Activated naive CD4-positive, alpha-beta T cell treated with anti-CD3 and anti-CD28 coated beads, Interleukin-2, amount 50 U/mL, for 16 hours (primary cell): Measurements from ENCODE around the gene TUBG2.
"Not testable (repeated sequence)": the region's sequence is repeated elsewhere in the genome, so short reads cannot be mapped to it uniquely, and the experiment has no call there.

Experiments
- DNase-seq: peaks from one replicate; pipeline ENCODE4 v3.0.0-alpha.2; 2020

Gene TUBG2

DNA sequence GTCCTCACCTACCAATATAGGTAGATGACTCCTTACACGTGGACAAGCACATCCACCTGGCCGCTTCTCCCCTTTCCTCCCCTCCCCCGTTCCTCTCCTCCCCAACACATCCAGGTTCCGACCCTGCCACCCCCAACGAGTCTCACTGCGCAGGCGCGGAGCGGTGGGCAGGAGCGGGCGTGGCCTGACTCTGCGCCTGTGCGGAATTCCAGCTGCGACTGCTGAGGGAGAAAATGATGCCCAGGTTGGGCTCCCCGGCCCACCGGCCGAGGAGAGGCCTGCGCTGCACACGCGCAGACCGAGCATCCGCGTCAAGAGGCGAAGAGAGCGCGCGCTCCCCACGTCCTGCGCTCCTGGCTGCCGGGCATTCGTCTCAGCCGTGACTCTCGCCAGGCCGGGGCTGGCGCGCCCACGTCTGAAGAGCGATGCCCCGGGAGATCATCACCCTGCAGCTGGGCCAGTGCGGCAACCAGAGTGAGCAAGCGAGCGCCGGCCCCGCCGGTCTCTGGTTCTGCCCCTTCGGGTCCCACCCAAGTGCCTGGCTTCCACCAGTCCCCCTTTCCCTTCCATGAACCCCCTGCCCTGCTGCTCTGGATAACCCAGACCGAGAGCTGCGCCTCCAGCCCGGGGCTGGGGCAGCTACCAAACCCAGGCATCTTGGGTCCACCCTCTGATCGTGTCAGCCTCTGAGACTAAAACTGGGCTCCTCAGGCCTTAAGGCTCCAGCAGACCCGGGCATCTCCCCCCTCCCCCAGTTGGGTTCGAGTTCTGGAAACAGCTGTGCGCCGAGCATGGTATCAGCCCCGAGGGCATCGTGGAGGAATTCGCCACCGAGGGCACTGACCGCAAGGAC, at the start of gene TUBG2:
Gene TUBG2 (plus strand): TSS at position 206 of the 853 bp plus-strand sequence. CDS start 220 bp downstream, at position 426.
- peak; percentile 82 for DNase-seq

DNA sequence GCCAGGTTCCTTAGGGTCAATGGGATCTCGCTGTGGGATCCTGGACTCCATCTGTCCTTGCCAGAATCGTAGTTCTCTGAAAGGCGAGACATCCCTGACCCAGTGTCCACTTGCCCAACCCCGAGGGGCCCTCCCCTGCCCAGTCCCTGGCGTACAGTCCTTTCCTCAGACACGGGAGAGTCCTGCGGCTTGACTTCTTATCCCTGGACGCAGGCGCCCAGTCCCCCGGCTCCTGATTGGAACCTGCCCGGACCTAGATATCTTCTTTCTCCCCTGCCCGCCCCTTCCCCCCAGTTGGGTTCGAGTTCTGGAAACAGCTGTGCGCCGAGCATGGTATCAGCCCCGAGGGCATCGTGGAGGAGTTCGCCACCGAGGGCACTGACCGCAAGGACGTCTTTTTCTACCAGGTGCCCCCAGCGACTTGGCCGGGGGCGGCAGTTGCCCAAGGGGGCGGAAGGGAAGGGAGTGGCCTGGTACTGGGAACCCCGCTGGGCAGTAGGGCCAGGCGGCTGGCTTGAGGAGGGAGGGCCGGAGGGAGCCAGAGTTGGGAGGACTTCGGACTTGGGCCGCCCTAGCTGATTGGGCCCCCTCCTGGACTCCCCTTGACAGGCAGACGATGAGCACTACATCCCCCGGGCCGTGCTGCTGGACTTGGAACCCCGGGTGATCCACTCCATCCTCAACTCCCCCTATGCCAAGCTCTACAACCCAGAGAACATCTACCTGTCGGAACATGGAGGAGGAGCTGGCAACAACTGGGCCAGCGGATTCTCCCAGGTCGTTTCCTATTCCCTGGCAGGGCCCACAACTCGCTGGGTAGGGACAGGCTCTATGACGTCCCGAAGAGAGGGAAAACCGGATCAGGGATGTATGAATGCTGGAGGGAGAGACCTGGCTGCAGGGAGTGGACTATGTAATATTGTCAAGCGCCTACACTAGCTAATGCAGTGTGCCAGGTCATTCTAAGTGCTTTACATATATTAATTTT, 49.0 kb upstream of the TUBG2 start:
- peak; percentile 17 for DNase-seq

DNA sequence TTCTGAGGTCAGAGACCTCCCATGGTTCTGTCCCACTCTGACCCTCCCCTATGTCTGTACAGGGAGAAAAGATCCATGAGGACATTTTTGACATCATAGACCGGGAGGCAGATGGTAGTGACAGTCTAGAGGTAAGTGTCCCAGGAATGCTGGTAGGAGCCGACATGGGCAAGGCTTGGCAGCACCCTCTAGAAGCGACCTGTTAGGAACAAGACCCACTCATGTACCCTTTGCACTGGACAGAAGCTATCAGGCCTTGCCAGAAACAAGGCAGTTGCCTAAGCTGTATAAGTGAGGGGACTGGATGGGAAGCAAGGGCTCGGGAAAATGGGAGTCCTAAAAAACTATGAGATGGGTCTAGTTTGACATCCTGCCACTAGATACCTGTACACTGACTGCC, 47.1 kb upstream of the TUBG2 start:
- DNase-seq = no peak

DNA sequence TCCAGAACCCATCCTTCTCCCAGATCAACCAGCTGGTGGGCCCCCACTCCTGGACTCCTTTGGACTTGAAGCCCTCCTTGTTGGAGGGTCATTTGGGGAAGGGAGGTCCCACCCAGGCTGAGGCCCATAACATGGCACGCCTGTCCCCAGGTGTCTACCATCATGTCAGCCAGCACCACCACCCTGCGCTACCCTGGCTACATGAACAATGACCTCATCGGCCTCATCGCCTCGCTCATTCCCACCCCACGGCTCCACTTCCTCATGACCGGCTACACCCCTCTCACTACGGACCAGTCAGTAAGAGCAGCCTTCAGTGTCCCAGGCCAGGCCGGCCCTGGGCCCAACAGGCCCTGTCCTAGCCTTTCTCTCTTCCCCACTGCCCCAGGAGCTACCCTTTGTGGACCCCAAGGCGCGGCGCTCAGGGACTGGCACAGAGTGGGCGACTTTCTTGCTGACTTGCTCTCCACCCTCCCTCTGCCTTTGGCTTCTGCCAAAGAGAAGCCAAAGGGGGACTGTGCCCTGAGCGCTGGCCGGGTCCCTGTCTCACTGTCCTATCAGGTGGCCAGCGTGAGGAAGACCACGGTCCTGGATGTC, 45.3 kb upstream of the TUBG2 start:
- no peak for DNase-seq

DNA sequence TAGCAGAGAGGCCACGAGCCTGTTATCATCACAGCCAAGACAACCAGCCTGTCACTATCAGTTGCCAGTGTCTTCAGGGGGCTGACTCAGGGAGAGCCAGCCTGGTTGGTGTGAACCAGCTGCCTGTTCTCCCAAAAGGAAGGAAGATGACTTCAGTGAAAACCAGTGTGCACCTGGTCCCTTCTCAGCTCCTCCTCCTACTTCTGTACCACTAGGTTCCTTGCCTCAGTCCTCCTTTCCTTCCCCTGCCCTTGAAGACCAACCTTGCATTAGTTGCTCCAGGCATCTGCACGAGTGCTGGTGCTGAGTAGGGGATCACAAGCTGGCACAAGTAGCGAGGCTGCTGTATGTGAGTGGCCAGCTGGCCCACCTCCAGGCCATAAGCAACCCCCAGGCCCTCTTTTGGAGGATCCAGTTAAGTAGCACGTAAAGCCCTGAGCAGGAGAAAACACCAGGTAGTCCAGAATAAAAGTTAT, 41.1 kb upstream of the TUBG2 start:
- no peak for DNase-seq

DNA sequence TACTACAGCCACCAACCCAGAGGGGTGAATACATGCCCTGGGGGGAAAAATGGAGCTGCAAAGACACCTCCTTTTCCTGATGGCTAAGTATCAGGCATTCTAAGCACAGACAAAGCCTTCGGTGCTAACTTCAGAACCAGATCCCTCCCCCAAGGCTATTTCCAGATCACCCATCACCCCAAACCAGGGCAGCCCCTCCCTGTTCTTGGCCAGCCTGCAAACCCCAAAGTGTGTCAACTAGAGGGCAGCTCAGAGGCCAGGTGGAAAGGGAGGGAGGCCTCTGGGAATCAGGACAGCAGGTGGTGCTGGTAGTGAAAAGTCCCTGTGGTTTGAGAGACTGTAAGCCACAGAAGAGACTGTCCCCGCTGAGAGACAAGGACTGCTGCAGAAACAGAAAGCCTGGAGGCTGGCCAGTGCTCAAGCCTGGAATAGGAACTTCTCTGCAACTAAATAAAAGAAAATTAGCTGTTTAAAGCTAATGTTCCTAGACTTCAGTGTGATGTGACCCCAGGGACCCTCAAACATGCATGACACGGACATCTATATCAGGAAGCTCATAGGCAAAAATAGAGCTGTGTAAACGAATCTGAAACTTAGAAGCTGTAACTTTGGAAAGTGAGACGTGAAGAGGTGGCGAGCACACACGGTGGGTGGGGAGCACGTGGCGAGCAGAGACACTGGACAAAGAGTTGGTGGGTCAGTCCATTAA, 40.5 kb upstream of the TUBG2 start:
- no peak for DNase-seq

DNA sequence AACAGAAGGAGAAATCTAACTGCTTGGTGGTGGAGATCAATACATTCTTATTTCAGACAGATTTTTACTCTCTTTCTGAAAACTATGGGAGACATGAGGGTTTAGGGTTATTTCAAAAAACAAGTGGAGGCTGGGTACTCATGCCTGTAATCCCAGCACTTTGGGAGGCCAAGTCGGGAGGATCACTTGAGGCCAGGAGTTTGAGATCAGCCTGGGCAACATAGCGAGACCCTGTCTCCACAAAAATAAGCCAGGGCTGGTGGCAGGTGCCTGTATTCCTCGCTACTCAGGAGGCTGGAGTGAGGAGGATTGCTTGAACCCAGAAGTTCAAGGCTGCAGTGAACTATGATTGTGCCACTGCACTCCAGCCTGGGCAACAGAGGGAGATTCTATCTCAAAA, 37.1 kb upstream of the TUBG2 start:
- not testable (repeated sequence) for DNase-seq

DNA sequence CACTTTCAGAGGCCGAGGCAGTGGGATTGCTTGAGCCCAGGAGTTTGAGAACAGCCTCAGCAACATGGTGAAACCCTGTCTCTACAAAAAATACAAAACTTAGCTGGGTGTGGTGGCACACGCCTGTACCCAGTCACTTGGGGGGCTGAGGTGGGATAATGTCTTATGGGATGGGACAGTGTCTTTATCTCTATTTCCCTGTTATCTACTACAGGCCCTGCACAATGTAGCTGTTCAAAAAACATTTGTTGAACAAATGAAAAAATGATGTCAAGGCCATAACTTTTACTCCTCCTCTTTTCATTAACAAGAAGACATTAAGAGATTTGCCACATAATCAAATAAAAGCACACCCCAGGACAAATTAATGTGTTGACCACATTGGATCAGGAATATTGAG, 35.8 kb upstream of the TUBG2 start:
- no peak for DNase-seq

DNA sequence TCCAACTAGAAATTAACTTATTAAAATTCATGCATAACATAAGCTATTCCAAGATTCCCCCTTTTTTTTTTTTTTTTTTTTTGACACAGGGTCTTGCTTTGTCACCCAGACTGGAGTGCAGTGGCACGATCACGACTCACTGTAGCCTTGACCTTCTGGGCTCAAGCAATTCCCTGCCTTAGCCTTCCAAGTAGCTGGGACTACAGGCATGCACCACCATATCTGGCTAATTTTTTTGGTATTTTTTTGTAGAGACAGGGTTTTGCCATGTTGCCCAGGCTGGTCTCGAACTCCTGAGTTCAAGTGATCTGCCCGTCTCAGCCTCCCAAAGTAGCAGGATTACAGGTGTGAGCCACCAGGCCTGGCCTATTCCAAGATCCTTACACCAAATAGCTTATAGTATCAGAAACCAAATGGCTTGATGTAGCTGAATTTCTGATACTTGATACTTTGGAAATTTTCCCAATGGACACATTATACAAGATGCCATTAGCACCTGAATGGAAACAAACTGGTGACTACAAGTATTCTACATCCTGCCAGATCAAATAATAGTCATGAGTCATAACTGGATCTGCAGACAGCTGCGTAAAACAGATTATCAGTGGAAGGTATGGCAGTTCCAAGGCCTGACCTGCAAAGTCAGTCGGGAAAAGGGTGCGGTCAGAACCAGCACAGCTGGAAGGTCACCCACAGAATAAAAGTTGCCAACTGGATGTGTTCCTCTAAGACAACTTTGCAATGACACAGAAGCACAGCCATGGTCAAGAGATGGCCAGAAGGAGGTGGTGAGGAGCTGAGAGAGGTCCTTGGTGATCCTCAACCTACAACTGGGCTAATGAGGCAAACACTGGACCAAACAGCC, 35.1 kb upstream of the TUBG2 start:
- DNase-seq = no peak

DNA sequence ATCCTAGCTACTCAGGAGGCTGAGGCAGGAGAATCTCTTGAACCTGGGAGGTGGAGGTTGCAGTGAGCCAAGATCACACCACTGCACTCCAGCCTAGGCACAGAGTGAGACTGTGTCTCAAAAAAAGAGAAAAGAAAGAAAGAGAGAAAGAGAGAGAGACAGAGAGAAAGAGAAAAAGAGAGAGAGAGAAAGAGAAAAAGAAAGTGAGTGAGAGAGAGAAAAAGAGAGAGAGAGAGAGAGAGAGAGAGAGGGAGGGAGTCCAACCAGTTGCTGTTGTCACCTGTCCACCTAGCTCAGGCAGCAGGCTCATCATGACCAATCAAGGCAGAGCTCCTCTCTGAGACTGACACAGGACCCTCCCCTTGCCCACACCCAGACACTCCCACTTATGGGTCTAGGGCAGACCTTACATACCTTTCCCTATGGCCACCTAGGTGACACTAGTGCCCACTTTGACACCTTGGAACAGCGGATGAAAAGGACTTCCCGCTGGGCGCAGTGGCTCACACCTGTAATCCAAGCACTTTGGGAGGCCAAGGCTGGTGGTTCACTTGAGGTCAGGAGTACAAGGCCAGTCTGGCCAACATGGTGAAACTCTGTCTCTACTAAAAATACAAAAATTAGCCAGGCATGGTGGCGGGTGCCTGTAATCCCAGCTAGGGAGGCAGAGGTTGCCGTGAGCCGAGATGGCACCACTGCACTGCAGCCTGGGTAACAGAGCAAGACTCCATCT, 31.9 kb upstream of the TUBG2 start:
- DNase-seq = not testable (repeated sequence)

DNA sequence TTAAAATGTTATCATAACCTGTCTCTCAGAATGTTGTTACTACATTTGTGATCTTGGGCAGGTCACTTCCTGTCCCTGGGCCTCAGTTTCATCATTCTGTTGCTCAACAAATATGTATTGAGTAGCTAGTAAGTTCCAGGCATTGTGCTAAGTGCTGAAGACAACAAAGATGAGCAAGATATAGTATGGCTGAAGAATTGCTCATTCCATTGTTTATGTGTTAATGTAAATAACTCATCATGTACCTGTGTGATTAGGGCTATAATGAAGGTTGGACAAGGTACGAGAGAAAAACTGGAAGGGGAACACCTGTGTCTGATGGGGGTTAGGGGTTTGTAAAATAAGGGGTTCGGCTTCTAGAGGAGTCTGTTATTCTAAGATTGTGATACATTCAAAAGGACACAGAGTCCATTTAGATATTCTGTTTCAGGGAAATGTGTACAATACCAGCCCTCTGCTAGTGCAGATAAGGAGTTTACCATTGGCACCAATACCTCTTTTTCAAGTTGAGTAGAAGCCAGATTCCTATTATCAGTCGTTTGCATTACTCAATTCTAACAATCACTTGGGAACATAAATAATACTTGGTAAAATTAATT, 29.6 kb upstream of the TUBG2 start:
- no peak for DNase-seq

DNA sequence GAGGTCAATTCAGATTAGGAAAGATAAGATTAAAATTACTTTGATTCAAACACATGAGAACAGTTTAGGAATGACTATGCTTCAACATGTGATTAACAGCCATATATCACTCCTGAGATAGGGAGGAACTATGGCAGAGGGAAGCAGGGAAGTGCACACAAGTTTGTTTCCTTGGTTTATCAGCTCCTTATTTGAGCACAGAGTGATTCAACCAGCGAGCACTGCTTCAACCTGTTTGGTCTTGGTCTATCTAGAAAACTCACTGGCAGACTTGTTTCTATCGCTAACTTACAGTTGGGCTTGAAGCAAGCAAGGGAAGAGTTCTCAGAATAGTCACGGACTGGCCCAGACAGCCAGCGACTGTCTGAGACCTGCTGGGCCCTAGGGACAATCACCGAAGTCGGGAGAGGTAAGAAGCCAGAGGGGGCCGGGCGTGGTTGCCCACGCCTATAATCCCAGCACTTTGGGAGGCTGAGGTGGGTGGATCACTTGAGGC, 26.1 kb upstream of the TUBG2 start:
- DNase-seq = no peak

DNA sequence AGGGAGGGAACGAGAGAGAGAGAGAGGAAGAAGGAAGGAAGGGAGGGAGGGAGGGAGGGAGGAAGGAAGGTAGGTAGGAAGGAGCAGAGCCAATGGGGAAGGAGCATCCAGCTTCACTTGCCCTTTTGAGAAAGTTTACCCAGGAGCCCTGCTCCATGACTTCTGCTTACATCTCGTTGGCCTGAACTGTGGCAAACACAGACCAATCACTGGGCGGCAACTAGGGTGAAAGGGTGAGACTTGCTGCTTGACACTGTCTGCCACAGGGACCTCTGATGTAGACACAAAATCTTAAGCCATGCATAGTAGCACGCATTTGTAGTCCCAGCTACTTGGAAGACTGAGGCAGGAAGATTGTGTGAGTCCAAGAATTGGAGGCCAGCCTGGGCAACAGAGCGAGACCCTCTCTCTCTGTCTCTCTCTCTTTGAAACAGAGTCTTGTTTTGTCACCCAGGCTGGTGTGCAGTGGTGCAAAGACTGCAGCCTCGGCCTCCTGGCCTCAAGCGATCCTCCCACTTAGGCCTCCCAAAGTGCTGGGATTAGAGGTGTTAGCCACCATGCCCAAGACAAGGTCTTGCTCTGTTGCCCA, 19.5 kb upstream of the TUBG2 start:
- no peak for DNase-seq

DNA sequence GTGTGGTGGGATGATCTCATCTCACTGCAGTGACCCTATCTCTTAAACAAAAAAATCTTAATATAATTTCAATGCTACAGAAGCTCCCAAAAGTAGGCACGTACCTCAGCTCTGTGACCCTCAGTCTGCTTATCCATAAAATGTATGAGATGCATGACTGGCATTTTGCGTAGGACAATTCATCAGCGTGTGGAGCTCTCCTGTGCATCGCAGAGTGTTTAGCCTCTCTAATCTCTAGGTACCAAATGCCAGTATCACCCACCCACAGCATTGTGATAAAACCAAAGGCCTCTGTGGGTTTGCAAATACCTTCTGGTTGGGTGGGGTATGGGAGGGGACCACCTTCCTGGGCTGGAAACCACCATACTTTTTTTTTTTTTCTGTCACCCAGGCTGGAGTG, 19.0 kb upstream of the TUBG2 start:
- DNase-seq = no peak

DNA sequence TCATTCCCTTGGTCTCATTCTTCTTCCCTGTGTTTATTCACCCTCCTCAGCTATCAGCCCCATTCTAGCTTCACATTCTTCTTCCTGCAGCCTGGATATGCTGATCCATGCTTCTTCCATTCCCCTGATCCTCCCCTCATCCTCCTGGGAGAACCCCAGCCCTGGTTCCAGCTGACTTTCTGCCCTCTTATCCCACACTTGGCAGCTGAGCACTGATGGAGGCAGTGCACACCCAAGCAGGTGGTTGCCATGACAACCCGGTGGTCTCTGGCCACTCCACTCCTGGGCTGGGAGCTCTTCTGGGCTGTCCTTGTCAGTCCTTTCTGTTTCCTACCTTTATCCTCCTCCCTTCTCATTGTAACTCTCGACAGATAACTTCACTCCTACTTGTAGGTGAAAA, 16.7 kb upstream of the TUBG2 start:
- DNase-seq = no peak

DNA sequence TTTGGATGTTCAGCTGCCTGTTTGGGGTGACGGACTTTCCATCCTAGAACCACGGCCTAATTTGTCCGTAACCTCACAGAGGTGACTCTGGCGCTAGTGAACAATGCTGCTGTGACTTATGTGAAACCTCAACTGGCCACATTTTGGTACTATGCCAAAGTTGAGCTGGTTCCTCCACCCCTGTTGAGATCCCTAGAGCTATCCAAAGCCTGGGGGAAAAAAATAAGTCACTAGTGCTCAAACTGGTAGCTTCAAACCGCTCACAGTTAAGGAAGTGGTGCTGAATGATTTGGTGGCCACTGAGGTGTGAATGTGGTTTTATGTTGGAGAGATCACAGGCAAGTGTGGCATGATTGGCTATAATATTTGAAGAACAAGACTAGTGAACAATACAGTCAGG, 11.3 kb upstream of the TUBG2 start:
- DNase-seq = no peak

DNA sequence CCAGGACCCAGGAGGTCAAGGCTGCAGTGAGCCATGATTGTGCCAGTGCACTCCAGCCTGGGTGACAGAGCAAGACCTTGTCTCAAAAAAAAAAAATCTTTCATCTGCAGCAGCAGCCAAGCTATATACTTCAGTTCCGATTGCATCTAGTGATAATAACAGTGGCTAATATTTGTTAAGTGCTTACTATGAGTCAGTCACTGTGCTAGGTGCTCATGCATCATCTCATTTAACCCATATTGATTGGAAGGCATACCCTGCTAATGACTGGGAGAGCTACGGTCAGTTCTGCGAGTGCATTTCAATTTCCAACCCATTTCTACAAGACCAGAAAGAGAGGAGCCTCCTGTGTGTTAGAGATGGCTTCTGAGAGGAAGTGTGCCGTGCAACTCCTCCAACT, 7.7 kb upstream of the TUBG2 start:
- no peak for DNase-seq

DNA sequence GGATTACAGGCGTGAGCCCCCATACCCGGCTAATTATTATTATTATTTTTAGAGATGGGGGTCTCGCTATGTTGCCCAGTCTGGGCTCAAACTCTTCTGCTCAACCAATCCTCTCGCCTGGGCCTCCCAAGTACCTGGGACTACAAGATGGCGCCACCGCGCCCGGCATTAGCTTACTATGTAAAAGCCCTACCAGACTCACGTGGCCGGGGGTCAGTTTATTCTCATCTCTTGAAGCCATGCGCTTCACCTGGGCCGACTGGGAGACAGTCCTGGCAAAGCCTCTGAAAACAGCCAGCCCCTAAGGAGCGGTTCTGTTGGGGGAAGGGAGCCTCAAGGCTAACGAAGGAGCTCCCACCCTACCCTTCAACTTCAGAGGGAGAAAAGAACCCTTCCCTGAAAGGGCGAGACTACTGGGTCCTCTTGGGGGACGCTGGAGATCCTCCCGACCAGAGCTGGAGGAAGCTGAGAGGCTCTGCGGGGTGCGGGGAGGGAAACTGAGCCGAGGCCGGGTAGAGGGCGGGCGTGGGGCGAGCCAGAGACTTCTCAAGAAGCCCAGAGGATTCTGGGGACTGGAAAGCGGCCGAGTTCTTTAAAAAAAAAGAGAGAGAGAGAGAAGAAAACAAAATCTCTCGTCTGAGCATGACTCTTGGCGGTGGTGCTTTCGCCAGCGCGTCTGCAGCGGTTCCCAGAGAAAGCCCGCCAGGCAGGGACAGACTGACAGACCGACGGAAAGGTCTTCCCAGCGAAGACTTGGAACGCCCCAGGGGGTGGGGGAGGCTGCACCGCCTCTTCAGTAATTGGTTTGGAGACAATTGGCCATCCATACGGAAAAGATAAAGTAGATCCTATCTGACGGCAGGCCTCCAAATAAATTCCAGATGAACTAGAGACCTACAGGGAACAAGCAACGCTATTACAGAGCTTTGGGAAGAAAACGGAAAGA, 5.6 kb upstream of the TUBG2 start:
- no peak for DNase-seq

DNA sequence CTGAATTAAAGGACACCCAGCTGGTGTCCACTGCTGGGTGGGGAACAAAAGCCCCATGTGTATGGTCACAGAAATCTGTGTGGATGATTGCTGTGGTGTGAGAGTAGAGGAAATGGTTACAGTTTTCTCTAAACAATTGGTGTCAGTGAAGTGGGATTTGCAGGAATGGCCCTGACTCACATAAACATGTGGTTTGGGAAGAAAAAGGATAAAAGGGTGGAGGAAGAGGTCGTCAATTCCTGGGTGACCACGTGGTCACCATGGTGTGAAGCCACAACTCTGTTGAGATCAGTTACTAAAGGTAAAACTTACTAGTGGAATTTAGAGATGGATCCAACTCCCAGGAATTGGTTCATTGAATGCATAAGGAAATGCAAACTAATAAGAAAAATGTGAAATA, 3.6 kb upstream of the TUBG2 start:
- DNase-seq = no peak
